GM21717 (cell line): Measurements from ENCODE around the gene SRSF1.
"Not testable (repeated sequence)": the region's sequence is repeated elsewhere in the genome, so short reads cannot be mapped to it uniquely, and the experiment has no call there.

Experiments
- ATAC-seq: cut with Tn5 transposase; IDR thresholded peaks from one replicate; pipeline ENCODE4 v1.9.1; 2021; ENCODE audit warnings: mild to moderate bottlenecking, moderate library complexity; ENCODE audit not compliant: unreplicated experiment

Gene SRSF1

GRCh38 chr17:57966875-57967274 lies 40.2 kb downstream of the SRSF1 start:
- no peak for ATAC-seq

DNA sequence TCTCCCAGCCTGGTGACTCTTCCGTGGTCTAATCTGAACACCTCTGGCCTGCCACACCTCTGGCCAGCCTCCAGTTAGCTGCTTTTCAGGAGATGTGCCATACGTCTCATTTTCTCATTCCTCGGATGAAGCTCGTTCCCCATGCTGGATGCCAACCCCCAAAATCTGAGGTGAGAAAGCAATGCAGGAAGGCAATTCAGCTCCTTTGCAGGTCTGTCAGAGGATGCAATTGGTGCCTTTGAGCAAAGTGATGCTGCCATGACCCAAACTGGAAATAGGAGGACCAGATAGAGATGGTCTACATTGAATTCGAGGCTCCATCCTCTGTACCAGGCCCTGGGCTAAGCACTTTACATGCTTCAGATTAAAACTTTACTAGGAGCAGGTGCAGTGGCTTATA lies 40.8 kb downstream of the SRSF1 start:
- ATAC-seq = no peak

DNA sequence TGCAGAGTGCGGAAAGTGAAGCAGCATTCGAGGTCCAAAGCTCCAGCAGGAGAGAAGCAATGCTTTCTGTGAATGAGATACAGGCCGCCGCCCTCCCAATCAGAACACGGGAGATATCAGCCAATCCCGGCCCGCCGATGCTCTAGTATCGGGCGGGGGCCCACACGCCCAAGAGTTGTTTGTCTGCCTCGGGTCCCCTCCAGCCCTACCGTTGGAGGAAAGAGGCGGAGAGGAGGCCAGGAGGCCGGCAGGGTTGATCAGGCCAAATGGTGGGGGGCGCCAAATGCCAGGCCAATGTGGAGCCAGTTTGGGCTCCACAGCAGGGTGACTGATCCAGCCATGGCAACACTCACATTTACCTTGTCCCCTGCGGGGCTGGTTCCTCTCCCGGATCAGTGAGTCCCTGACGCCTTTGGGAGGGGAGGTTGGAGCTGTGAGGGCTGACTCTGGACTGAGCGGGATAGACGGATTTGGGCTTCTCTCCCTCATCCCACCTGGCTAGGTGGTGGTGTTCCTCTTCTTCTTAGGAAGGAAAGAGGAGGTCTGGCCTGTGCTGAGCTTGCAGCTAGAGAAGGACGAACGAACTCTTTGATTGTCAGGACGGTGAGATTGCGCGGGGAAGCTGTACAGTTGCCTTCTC lies 41.4 kb downstream of the SRSF1 start:
- no peak for ATAC-seq

GRCh38 chr17:57963149-57963511 lies 43.9 kb downstream of the SRSF1 start:
- no peak for ATAC-seq

DNA sequence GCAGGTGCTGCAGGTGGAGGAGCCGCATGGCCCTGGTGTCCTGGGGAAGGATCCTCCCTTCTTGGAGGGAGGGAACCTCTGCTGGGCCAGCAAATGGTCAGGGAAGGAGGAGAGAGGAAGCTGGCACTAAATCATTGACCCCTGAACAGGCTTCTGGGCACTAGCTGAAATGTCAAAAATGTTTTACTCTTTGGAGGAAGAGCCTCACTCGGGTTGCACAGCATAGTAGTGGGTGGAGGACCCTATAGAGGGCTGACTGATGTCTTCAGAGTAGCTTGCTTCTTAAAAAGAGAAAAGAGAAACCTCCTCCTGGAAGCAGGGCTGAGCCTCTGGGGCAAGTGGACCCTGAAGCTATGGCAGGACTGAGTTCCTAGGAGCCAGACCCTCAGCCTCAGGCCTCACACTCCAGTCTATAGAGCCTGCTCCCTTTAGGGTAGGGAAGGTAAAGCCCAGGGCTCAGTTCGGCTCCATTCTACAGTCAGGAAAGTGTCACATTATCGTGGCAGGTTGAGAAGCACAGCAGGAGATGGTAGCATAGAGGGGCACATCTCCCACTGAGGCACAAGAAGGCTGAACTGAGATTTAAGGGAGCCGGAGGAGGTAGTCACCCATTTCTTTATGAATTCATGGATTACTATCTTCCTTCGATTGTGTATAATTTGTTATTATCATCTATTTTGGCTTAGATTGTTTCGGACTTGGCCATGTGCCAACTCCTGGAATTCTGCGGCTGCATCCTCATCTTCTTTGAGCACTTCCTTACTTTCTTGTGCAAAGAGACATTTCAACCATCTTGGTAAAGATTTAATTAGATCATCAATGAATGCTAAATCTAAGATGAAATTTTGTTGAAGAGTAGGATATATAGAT lies 44.5 kb downstream of the SRSF1 start:
- ATAC-seq = no peak

GRCh38 chr17:57959929-57960328 lies 47.1 kb downstream of the SRSF1 start:
- no peak for ATAC-seq

DNA sequence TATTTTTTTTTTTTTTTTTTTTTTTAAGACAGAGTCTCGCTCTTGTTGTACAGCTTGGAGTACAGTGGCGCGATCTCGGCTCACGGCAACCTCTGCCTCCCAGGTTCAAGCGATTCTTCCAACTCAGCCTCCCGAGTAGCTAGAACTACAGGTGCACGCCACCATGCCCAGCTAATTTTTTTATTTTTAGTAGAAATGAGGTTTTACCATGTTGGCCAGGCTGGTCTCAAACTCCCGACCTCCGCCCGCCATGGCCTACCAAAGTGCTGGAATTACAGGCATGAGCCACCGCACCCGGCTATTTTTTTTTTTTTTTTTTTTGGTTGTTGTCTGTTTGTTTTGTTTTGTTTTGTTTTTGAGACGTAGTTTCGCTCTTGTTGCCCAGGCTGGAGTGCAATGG lies 48.7 kb downstream of the SRSF1 start:
- not testable (repeated sequence) for ATAC-seq

DNA sequence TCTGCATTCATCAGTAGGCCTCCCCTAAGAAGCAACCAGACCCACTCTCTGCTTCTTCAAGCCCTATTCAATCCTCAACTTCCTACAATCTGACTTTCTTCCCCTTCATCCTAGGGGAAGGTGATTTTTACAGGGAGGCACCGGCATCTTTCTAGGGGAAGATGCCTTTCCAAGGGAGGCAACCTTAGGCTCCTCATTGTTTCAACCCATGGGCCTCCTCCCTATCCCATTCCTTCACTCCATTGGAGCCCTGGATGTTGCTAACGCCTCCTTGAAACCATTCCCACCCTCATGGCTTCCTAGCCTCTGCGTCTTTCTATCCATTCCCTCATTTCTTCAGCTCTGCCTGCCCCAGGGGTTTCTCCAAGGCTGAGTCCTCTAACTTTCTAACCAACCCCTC lies 49.2 kb downstream of the SRSF1 start:
- ATAC-seq = no peak

DNA sequence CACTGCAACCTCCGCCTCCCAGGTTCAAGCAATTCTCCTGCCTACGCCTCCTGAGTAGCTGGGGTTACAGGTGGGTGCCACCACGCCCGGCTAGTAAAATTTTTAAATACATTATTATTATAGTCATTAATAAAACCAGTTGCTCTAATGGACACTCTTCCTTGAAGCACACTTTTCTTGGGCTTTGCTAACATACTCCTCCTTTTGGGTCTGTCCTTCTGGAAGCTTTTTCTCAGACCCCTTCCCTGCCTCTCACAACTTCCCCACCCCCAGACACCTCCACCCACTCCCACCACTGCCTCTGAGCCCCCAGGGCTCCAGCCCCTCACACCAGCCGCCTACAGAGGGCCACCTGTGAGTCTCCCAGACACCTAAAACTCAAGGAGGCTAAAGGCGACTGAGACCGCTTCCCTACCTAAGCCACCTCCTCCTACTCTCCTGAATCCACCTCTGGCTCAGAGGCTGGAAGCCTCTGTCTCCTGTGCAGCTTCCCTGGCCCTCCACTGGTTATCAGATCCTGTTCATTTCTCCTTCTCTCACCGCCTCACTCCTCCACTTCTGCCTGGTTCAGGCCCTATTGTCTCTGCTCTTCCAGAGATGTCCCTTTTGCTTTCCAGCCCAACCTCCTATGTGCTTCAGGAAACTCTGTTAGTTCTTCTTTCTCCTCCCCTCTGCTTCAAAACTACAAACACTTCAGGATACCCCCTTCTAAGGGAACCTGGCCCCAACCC lies 49.8 kb downstream of the SRSF1 start:
- no peak for ATAC-seq

- ATAC-seq = peak; percentile 66
Observed at GRCh38 chr17:57956291-57957119, 50.5 kb downstream of the SRSF1 start.

- ATAC-seq = no peak
Observed at GRCh38 chr17:57955183-57955931, 51.7 kb downstream of the SRSF1 start, which contains the start of gene CUEDC1. CUEDC1 (minus strand) TSS chr17:57955412; CDS start chr17:57885564, 69,848 bp downstream.

DNA sequence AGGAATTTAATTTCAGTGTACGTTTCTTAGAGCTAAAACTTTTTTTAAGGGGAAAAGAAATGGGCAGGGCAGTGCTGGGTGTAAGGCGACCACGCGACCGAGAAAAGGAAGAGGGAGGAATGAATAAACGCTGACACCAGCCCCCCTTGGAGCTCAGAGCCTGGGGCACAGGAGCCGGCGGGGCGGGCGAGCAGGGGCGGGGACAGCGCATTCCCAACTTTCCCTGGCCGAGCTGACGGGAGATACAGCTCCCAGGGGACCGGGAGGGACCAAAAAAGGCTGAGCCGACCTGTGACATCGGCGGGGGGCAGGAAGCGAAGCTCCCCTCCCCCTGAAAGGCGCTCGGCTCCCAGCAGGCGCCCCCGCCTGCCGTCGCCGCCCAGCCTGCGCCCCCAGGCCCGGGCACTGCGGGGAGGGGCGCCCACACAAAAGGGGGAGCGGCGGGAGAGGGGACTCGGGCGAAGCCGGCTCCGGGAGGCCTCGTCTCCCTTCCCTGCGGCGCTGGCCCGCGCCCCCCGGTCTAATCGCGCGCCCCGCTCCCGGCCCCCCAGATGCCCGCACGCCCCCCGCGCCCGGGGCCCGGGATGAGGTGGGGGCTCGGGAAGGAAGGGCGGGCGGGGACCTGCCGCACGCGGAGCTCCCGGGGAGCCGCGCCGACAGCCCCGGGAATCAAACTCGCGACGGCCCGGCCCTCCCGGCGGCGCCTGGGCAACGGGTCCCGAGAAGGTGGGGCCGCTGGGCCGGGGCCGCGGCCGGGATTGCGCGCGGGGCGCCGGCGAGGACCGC lies 52.5 kb downstream of the SRSF1 start:
- ATAC-seq = no peak

DNA sequence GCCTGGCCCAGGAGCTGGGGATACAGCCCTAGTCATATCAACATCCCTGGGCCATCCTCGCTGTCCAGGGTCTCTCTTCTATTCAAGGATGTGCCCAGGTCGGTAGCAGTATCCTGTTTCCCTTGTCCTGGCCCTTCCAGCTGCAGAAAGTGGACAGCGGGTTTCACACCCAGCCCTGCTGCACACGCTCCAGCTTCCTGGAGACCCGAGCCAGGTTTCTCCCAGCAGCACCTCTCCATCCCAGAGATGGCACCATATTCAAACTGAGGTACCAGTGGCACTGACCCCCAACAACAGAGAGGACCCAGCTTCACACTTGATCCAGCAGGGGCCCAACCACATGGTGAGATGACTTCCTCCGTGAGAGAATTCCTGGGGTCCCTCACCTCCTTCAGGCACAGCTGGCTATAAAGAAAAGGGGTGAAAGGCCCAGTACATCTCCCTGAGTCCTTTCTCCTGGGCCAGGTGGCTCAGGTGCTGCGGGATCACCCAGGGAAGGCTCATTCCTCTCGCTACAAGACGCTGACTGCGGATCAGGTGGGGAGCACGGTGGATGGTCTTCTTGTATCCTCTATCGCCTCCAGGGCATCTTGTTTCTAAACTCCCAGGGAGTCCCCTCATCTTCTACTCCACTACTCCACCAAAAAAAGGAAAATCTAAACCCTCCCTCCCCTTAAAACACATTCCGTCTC lies 53.2 kb downstream of the SRSF1 start:
- ATAC-seq = no peak
